Stimulated activated effector memory CD8-positive, alpha-beta T cell treated with anti-CD3 and anti-CD28 coated beads, Interleukin-12 subunit alpha, Interleukin-12 subunit beta, amount 100 ng/mL, for 72 hours (primary cell): ENCODE results near the gene NUDCD3.

Source experiments
- ATAC-seq: fragments of 150-1000 bp; cut with Tn5 transposase; 2 replicates; pipeline ENCODE4 v1.10.0; 2021
- DNase-seq, 2 donors: peaks; one replicate each; pipeline ENCODE4 v3.0.0; 2021 to 2022; ENCODE audit warnings: low spot score in 2 of 2
- H3K27ac Mint-ChIP-seq: one replicate; pipeline ENCODE4 v1.8.0; 2022; ENCODE audit warnings: mild to moderate bottlenecking, mixed read lengths
- H3K36me3 Mint-ChIP-seq: one replicate; pipeline ENCODE4 v1.8.0; 2022; ENCODE audit warnings: mild to moderate bottlenecking, mixed read lengths
- H3K4me1 Mint-ChIP-seq: one replicate; pipeline ENCODE4 v1.8.0; 2022; ENCODE audit warnings: mixed read lengths
- H3K4me3 Mint-ChIP-seq: one replicate; pipeline ENCODE4 v1.8.0; 2022; ENCODE audit warnings: mild to moderate bottlenecking, mixed read lengths
- H3K9me3 Mint-ChIP-seq: one replicate; pipeline ENCODE4 v1.8.0; 2022; ENCODE audit warnings: mixed read lengths

NUDCD3 gene

GRCh38 chr7:44416941-44417340 is 73.5 kb downstream of the NUDCD3 start:
- peaks cover 40% of the 10 kb centered on the region for H3K4me1 Mint-ChIP-seq
- ATAC-seq = no peak
- H3K9me3 Mint-ChIP-seq = no peaks in the 10 kb centered on the region
- DNase-seq = no peak
- no peak overlapping the region for H3K4me3 Mint-ChIP-seq
- H3K36me3 Mint-ChIP-seq = peaks cover 61% of the 10 kb centered on the region
- H3K27ac Mint-ChIP-seq = no peak overlapping the region

GRCh38 chr7:44415510-44415909 is 74.9 kb downstream of the NUDCD3 start:
- H3K9me3 Mint-ChIP-seq = no peaks in the 10 kb centered on the region
- H3K4me3 Mint-ChIP-seq = no peak overlapping the region
- peaks cover 59% of the 10 kb centered on the region for H3K36me3 Mint-ChIP-seq
- DNase-seq = no peak
- no peak for ATAC-seq
- peaks cover 31% of the 10 kb centered on the region for H3K4me1 Mint-ChIP-seq
- H3K27ac Mint-ChIP-seq = peak overlapping the region; percentile 72

GRCh38 chr7:44415047-44415446 is 75.4 kb downstream of the NUDCD3 start:
- Mint-ChIP-seq H3K4me1 (peaks cover 27% of the 10 kb centered on the region), H3K27ac (peak overlapping the region; percentile 72), H3K9me3 (no peaks in the 10 kb centered on the region), H3K4me3 (no peak overlapping the region), H3K36me3 (peaks cover 62% of the 10 kb centered on the region)
- ATAC-seq (peak; percentile 60), DNase-seq (no peak)

GRCh38 chr7:44411306-44411705 is 79.2 kb downstream of the NUDCD3 start:
- peaks cover 65% of the 10 kb centered on the region for H3K36me3 Mint-ChIP-seq
- no peaks in the 10 kb centered on the region for H3K9me3 Mint-ChIP-seq
- H3K4me3 Mint-ChIP-seq = no peak overlapping the region
- peaks cover 39% of the 10 kb centered on the region for H3K4me1 Mint-ChIP-seq
- no peak overlapping the region for H3K27ac Mint-ChIP-seq
- DNase-seq = no peak
- no peak for ATAC-seq

GRCh38 chr7:44408596-44408995 is 81.9 kb downstream of the NUDCD3 start:
- no peak overlapping the region for H3K4me3 Mint-ChIP-seq

GRCh38 chr7:44403775-44404174 is 86.7 kb downstream of the NUDCD3 start:
- H3K27ac Mint-ChIP-seq = peak overlapping the region; percentile 58

More at GRCh38 chr7:44408596-44408995, 81.9 kb downstream of the NUDCD3 start:
- H3K36me3 Mint-ChIP-seq = peaks cover 72% of the 10 kb centered on the region
- H3K27ac Mint-ChIP-seq = peak overlapping the region; percentile 48
- DNase-seq = no peak
- no peak for ATAC-seq
- no peaks in the 10 kb centered on the region for H3K9me3 Mint-ChIP-seq
- peaks cover 33% of the 10 kb centered on the region for H3K4me1 Mint-ChIP-seq

GRCh38 chr7:44403176-44403759 is 87.2 kb downstream of the NUDCD3 start:
- DNase-seq (no peak), ATAC-seq (no peak)
- Mint-ChIP-seq H3K9me3 (no peaks in the 10 kb centered on the region), H3K36me3 (peaks cover 71% of the 10 kb centered on the region), H3K4me3 (no peak overlapping the region), H3K27ac (peak overlapping the region; percentile 58), H3K4me1 (peaks cover 24% of the 10 kb centered on the region)

More at GRCh38 chr7:44403775-44404174, 86.7 kb downstream of the NUDCD3 start:
- Mint-ChIP-seq H3K36me3 (peaks cover 66% of the 10 kb centered on the region), H3K4me1 (peaks cover 25% of the 10 kb centered on the region), H3K9me3 (no peaks in the 10 kb centered on the region), H3K4me3 (no peak overlapping the region)
- DNase-seq = no peak
- no peak for ATAC-seq

- Mint-ChIP-seq H3K9me3 (no peaks in the 10 kb centered on the region), H3K36me3 (peaks cover 72% of the 10 kb centered on the region), H3K27ac (peak overlapping the region; percentile 58), H3K4me1 (peaks cover 25% of the 10 kb centered on the region), H3K4me3 (no peak overlapping the region)
- DNase-seq (no peak), ATAC-seq (no peak)
Measured at GRCh38 chr7:44402401-44403060, 87.9 kb downstream of the NUDCD3 start.

GRCh38 chr7:44401692-44402091 is 88.8 kb downstream of the NUDCD3 start:
- DNase-seq = no peak
- no peak overlapping the region for H3K4me3 Mint-ChIP-seq
- peaks cover 73% of the 10 kb centered on the region for H3K36me3 Mint-ChIP-seq
- ATAC-seq = no peak
- H3K9me3 Mint-ChIP-seq = no peaks in the 10 kb centered on the region
- no peak overlapping the region for H3K27ac Mint-ChIP-seq
- peaks cover 21% of the 10 kb centered on the region for H3K4me1 Mint-ChIP-seq

GRCh38 chr7:44400033-44400511 is 90.4 kb downstream of the NUDCD3 start:
- peaks cover 17% of the 10 kb centered on the region for H3K4me1 Mint-ChIP-seq
- no peak for DNase-seq
- no peak overlapping the region for H3K4me3 Mint-ChIP-seq
- H3K36me3 Mint-ChIP-seq = peaks cover 59% of the 10 kb centered on the region
- no peak for ATAC-seq
- H3K9me3 Mint-ChIP-seq = no peaks in the 10 kb centered on the region
- H3K27ac Mint-ChIP-seq = peak overlapping the region; percentile 56

- peaks cover 17% of the 10 kb centered on the region for H3K4me1 Mint-ChIP-seq
- peaks cover 49% of the 10 kb centered on the region for H3K36me3 Mint-ChIP-seq
- DNase-seq (no peak), ATAC-seq (no peak)
- peak overlapping the region; percentile 72 for H3K27ac Mint-ChIP-seq
- no peak overlapping the region for H3K4me3 Mint-ChIP-seq
- H3K9me3 Mint-ChIP-seq = no peaks in the 10 kb centered on the region
Measured at GRCh38 chr7:44398953-44399574, 91.4 kb downstream of the NUDCD3 start.

GRCh38 chr7:44398511-44398911 is 91.9 kb downstream of the NUDCD3 start:
- H3K4me1 Mint-ChIP-seq = peaks cover 17% of the 10 kb centered on the region
- H3K4me3 Mint-ChIP-seq = no peak overlapping the region
- ATAC-seq = no peak
- peaks cover 43% of the 10 kb centered on the region for H3K36me3 Mint-ChIP-seq
- no peak for DNase-seq
- no peaks in the 10 kb centered on the region for H3K9me3 Mint-ChIP-seq
- H3K27ac Mint-ChIP-seq = peak overlapping the region; percentile 55

- Mint-ChIP-seq H3K4me1 (peaks cover 9% of the 10 kb centered on the region), H3K27ac (no peak overlapping the region), H3K36me3 (peaks cover 34% of the 10 kb centered on the region), H3K9me3 (no peaks in the 10 kb centered on the region), H3K4me3 (no peak overlapping the region)
- no peak for ATAC-seq
- no peak for DNase-seq
Measured at GRCh38 chr7:44396931-44397545, 93.4 kb downstream of the NUDCD3 start.

- H3K4me3 Mint-ChIP-seq = no peak overlapping the region
- no peaks in the 10 kb centered on the region for H3K9me3 Mint-ChIP-seq
- ATAC-seq (no peak), DNase-seq (no peak)
- no peak overlapping the region for H3K27ac Mint-ChIP-seq
- H3K4me1 Mint-ChIP-seq = peaks cover 9% of the 10 kb centered on the region
- peaks cover 34% of the 10 kb centered on the region for H3K36me3 Mint-ChIP-seq
Measured at GRCh38 chr7:44396496-44396895, 94.0 kb downstream of the NUDCD3 start.

- peaks cover 48% of the 10 kb centered on the region for H3K36me3 Mint-ChIP-seq
- H3K4me1 Mint-ChIP-seq = peaks cover 9% of the 10 kb centered on the region
- H3K4me3 Mint-ChIP-seq = no peak overlapping the region
- H3K9me3 Mint-ChIP-seq = no peaks in the 10 kb centered on the region
- ATAC-seq = no peak
- no peak overlapping the region for H3K27ac Mint-ChIP-seq
- DNase-seq = no peak
Measured at GRCh38 chr7:44395067-44395466, 95.4 kb downstream of the NUDCD3 start.
